Renal pelvis (tissue), 4 donors: ENCODE measurements around the gene ANAPC2. TPM values are rescaled to one million over a fixed set of nuclear protein-coding genes. Genes with fewer than 3 reads are reported as not detected.

Experiments
- DNase-seq: peaks from one replicate; pipeline ENCODE4 v3.0.0-alpha.2; 2013
- polyA plus RNA-seq, 3 donors: library from polyadenylated mRNA; unstranded; fragments of 120-200 nt; gene quantifications; one replicate each; pipeline ENCODE4 v1.2.1, GENCODE V29; 2013; ENCODE audit not compliant: insufficient read length in 3 of 3

The ANAPC2 gene
- polyA plus RNA-seq, 3 donors, result 46.2 to 55.9 (median 51.3) TPM

DNA sequence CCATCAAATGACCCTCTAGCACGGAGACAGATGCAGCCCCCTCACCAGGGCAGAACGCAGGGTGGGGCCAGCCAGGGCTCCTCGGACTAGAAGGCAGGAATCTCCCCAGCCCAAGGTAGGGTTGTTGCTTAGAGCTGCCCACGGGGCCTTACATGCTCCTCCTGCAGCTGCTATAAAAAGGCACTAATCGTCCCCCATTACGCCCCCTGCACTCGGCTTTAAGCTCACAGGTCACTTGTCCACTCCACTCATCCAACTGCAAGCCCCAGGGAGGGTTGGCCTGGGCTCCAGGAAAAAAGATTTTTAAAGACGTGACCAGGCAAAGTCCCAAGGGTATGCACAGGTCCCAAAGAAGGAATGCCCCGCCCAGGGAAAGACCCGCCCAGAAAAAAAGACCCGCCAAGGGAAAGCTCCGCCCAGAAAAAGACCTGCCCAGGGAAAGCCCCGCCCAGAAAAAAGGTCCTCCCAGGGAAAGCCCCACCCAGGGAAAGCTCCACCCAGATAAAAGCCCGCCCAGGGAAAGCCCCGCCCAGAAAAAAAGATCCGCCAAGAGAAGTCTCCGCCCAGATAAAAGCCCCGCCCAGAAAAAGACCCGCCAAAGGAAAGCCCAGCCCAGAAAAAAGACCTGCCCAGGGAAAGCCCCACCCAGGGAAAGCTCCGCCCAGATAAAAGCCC is 38.3 kb downstream of the ANAPC2 start:
- DNase-seq, result no peak

DNA sequence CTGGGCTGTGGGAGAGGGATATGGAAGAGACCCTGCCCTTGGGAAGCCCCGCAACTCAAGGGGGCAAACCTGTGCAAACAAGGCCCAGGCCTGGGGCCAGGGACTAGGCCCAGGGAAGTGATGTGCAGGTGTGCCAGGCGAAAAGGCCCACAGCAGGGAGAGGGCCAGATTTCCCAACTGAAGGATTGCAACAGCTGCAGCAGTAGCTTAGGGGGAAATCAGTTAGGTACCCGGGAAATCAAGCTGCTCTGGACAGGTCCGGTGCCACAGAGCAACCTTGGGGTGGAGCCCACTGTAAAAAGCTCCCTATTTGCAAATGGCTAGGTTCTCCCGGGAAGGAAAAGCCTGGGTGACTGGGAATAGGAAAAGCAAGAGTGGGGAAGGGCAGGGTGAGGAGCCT is 39.0 kb downstream of the ANAPC2 start:
- no peak for DNase-seq

DNA sequence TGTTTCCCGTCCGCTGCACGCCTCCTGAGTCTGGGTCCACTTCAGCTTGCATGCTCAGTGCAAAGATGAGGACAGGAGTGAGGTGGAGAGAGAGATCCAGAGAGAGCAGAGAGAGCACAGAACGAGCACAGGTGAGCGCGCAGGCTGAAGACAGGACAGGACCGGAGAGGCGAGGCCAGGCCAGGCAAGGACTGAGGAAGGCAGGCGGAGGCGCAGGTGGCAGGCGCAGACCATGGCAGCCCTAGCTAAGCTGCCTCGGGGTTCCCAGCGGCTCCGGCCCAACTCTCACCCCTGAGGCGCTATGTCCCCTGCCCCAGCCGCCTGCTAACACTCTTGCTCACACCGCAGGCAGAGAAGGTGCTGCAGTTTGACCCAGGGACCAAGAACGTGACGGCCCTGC is 39.7 kb downstream of the ANAPC2 start:
- no peak for DNase-seq

DNA sequence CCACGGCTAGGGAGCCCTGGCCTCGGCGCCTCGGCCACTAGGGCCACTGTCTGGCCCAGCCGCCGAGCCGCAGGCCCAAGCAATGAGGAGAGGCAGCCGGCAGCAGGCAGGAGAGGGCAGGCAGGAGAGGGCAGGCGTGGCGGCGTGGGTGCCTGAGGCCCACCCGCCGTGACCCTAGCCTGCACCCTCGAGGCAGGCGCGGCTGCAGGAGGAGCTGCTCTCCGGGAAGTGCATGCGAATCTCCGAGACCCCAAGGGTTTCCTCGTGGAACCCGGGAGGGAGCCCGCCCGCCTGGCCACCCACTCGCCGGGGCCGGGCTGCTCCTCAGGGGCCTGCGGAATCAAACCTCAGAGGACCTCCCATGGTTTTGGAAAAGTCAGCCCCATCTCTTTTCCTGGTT is 40.1 kb downstream of the ANAPC2 start:
- DNase-seq, result no peak

DNA sequence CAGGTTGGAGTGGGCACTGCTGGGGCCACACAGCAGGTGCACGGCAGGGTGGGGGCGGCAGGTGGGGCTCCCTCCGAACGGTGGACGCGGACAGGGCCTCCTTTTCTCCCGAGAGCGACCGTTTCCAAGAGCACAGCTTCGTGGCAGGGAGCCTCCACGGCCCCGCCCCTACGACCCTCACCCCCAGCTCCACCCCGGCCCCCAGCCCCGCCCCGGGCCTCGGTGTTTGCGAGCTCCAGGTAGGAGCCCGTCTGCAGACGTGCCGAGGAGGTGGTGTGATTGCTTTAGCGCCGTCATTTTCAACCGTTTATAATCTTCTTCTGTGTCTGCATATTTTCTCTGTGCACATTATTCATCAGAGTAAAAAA is 40.6 kb downstream of the ANAPC2 start:
- DNase-seq, result no peak

DNA sequence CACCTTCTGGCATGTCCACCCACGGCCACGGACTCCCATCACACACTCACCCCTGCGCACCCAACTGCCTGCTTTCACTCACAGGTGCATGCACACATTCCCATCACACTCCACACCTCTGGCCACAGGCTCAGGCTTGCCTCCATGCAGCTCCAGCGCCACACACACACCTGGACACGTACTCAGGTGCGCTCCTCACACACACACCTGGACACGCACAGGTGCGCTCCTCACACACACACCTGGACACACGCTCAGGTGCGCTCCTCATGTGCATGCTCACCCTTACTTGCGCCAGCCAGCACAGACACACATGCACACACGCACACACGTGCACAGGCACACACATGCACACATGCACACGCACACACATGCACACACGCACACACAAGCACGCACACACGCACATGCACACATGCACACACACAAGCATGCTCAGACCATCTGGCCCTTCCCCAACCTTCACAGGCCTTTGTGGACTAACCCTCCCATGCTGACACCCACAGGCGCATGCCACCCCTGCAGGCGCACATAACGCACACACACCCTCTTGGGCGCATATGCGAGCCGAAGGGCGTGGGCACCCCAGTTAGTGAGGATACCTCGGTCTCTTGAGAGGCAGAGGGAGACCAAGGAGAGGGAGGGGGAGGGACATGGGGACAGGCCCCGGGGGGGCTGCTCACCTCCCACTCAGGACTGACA is 41.1 kb downstream of the ANAPC2 start:
- DNase-seq, result no peak

DNA sequence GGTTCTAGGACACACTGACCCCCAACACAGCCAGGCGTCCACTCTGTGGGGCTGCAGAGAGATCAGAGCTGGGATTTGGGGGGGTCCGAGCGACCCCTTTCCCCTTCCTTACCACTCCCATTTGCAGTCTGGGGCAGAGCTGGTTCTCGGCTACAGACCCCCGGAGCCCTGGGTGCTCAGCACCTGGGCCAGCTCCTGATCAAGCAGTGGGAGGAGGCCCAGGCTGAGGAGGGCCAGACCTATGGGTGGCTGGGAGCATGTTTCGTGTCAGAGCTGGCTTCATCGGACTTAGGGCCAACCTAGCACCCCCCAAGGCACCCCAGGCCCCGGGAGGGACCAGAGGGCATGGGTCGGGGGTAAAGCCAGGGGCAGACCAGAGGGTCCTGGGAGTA is 41.8 kb downstream of the ANAPC2 start:
- DNase-seq, result no peak

DNA sequence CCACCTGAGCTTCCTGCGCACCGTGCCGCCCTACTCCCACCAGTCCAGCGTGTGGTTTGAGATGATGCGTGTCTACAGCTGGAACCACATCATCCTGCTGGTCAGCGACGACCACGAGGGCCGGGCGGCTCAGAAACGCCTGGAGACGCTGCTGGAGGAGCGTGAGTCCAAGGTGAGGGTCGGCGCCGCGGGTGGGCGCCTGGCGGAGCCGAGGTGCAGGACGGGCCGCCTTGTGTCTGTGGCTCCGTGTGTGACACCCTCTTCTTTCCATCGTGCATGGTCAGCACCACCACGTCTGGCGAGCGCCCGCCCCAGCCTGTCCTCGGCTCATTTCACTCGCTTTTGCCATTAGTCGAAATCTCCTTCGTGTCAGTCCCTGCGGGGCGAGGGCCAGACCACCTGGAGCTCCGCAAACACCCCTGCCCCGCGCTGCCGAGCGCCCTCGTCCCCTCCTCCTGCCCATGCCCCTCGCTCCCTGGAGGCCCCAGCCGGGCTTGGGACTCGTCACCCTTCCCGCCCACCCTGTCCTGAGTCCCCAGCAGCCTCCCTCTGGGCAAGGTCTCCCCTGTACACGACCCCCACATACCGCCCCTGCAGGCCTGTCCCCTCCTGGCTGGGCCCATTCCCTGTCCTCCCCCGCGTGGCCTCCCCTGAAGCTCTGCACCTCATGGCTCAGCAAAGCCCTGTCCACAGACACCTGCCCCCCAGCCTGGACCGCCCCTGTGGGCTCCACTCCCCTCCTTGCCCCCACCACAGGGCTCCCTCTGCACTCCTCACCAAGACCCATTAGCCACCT is 42.4 kb downstream of the ANAPC2 start:
- no peak for DNase-seq

DNA sequence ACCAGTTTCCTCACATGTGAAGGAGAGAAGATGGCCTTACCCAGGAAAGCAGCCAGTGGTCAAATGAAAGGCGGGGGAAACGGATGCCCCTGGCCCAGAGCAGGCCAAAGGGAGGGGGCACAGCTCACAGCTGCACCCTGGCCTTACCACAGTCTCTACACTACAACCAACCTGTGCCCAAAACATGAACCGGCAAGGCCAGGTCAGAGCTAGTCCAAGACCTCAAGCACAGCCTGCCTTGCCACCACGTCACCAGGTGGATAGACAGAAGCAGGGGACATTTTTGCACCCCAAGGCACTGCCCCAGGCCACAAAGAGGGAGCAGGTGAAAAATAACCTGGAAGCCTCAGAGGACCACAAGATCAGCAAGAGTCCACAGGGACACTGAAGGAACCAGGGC is 44.9 kb downstream of the ANAPC2 start:
- no peak for DNase-seq

DNA sequence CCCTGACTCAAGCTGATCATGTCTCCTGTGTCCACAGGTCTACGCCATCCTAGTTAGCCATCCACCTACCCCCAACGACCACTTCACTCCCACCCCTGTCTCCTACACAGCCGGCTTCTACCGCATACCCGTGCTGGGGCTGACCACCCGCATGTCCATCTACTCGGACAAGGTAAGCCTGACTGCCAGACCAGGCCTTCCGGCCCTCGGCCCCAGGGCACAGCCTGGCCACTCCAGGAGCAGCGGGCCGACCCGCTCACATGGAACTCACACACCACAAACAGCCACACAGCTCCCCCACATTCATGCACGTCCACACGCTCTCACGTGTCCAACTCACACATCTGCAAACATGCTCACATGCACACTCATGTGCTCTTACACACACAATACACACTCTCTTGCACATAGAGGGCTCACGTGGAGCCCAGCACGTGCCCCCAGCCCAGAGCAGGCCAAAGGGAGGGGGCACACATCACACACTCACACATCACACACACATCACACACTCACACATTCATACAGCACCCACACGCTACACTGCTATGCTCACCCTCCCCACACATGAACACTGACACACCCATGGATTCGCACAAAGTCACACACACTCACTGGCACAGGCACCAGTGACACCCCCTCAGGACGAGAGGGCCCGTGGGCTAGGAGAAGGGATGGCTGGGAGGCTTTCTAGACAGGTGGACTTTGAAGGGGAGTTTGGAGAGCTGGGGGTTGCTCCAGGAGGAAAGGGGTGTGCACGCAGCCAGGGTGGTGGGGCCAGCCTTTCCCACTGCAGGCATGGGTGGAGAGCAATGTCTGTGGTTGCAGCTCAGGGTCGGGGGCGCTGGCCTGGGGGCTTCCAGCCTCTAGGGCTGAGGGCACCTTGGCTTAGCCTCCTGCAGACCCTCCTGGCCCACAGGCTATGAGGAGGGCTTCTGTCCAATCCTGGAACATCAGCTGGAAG is 46.1 kb downstream of the ANAPC2 start:
- no peak for DNase-seq

DNA sequence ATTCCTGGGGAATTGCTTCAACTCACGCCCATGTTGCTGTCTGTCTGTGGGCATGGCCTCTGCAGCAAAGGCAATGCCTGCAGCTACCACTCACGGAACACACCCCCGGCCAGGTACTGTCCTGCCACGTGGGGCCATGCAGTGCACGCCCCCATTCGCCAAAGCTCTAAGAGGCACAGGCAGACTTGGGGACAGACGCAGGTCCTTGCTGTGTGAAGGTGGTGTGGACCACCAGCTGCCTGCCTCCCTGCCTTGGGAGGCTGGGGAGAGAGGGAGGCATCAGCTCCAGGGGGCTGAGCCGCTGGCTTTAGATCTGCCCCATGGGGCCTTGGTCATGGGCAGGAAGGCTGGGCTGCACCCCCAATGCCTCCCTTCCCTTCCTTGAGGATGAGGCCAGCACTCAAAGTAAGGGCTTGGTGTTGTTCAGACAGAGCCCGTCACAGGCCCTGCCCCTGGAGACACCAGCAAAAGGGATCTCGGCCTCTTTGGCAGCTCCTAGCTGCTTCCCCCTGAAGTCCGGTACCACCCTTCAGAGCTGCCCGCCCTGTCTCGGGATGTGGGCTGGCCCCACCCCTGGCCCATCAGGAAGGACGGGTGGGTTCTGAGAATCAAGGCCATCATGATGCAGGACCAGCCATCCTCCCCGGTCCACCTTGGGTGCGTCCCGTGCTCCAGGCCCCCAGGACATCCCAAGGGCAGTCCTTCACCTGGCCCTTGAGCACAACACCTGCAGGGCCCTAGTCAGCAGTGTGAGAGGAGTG is 47.1 kb downstream of the ANAPC2 start:
- no peak for DNase-seq

DNA sequence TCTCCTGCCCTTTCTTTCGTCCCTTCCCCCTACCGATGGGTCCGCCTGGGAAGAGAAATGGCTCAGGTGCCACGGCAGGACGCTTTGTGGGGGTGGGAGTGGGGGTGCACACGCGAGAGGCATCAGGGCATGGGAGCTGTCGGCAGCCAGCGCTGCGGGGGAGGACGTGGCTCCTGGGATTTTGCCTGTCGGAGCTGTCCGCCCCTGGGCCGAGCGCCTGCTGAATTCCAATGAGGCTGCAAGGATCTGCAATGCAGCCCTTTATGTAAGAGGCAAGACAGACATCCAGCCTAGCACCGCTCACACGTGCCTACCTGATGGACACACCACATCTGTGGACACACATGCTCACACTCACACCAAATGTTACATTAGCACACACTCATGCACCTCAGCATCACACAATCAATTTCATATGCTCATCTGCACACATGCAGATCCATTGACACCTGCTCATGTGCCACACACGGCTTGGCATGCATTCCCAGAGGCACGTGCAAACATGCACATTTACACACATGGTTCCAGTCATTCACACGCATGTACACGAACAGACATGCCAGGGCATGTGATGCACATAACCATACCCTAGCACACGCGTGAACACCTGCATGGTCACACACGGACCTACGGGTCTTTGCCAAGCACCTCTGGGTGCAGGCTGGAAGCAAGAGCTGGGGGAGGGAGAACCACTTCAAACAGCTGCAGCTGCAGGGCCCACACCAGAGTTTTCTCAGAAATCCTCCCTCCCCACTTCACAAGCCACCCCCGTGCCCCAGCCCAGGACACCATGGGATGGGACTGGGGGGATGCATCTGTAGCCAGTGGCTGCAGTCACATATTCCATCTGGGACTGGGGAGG is 48.0 kb downstream of the ANAPC2 start:
- DNase-seq, result no peak

DNA sequence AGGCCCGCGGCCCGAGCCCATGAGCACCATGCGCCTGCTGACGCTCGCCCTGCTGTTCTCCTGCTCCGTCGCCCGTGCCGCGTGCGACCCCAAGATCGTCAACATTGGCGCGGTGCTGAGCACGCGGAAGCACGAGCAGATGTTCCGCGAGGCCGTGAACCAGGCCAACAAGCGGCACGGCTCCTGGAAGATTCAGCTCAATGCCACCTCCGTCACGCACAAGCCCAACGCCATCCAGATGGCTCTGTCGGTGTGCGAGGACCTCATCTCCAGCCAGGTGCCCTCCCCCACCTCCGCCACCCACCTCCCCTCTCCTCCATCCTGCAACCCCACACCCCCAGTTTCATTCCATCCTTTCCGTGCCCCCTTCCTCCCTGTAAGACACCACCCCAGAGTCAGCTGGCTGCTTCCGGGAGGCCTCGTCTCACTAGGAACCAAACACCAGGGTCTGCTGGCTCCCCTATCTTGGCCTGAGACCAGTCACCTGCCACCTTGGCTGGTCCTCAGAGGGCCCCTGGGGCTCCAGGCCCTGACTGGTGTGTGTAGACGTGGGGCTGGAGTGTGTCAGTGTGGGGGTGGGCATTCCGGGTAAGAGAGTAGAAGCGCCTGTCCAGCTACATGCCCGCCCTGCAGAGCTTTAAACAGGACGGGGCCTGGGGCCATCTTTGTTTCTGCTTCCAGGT is 48.8 kb downstream of the ANAPC2 start:
- DNase-seq, result no peak

DNA sequence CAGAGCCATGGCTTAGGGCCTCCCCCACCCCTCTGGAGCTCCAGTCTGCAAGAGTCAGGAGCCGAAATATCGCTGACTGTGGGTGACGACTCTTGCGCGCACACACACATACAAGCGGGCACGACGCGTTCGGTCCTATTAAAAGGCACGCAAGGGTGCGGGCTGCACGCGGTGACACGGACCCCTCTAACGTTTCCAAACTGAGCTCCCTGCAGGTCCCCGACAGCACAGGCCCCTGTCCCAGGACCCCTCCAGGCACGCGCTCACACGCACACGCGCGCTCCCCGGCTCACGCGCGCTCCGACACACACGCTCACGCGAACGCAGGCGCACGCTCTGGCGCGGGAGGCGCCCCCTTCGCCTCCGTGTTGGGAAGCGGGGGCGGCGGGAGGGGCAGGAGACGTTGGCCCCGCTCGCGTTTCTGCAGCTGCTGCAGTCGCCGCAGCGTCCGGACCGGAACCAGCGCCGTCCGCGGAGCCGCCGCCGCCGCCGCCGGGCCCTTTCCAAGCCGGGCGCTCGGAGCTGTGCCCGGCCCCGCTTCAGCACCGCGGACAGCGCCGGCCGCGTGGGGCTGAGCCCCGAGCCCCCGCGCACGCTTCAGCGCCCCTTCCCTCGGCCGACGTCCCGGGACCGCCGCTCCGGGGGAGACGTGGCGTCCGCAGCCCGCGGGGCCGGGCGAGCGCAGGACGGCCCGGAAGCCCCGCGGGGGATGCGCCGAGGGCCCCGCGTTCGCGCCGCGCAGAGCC is 49.5 kb downstream of the ANAPC2 start, which contains the start of gene GRIN1:
Gene GRIN1 (plus strand): TSS at position 433 of the 746 bp plus-strand sequence. CDS start 333 bp downstream, outside the sequence.
- DNase-seq, result peak; percentile 57

DNA sequence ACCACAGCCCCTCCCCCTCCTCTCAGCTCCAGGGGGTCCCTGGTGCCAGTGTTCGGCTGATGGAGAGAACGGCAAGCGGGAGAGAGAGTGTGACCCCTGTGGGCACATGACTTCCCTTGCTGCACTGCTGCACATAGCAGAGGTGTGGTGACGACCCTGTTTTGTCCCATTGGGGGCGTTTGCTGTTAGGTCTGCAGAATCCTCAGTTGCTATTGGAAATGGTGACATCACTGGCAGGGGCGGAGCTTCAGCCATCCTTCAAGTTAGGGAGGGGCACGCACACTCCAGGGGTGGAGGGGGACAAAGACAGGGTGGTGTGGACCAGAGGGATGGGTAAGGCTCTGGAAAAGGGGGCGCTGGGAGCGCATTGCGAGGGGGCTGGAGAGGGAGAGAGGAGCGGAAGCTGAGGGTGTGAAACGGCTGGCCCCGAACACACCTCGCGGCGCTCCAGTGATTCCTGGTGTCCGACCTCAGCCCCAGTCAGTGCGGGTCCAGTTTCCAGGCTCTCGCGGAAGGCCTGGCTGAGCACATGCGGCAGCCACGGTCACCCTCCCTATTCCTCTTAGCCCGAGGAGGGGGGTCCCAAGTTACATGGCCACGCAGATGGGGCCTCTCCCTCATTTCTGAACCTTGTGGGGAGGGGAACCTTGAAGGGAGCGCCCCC is 50.2 kb downstream of the ANAPC2 start:
- DNase-seq, result no peak

DNA sequence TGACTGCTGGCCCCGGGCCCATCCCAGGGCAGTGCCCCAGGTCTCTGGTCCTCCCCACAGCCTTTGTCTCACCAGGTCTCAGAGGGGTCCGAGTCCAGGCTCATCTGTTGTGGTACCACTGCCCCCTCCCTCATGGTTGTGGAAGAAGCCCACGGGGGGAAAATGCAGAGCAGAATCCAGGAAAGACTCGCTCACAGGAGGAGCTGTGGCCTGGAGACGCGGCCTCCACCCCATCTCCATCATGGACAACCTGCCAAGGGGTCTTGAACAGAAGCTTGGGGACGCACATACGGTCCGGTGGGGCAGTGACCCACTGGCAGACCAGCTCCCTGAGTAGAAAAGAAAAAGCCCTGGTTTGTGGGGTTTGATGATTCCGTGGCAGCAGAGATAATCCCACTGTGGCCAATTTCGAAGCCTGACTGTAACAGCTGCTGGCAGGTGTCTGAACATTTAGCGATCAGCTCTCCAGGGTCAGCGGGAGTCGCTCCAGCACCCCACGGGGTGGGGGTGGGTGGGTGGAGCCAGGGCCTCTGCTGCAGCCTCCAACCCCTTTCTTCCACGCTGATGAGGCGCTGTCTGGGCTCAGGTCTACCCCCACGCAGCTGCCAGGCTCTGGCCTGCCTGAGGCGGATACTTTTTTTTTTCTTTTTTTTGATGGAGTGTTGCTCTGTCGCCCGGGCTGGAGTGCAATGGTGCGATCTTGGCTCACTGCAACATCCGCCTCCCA is 51.3 kb downstream of the ANAPC2 start:
- no peak for DNase-seq

DNA sequence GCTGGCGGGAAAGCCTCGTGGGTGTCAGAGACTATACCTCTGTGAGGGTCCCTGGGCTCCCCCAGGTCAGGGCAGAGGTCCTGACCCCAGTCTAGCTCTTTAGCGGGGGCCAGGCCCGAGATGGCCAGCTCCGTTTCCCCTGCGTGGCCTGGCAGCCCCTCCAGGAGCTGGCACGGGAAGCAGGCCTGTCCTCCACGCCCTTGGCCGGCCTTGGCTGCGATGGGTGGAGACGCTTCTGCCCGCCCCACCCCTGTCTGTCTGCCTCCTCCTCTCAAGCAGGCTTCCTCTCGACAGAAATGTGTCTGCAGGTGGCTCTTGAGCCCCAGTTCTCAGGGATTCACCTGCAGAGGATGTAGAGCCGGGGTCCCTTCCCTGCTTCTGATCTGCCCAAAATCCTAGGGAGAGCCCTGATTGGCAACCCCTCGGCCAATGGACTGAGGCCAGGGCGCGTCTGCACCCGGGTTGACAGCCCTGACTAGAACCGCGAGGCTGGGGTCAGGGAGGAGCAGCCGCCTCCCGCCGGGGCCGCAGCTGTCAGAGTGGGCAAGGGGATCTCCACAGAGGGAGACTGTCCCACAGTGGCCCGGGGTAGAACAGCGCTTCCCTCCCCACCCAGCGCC is 52.0 kb downstream of the ANAPC2 start:
- no peak for DNase-seq
